Prostate gland (tissue), 2 donors: ENCODE measurements around the gene VEPH1. TPM values are rescaled to one million over a fixed set of nuclear protein-coding genes. Genes with fewer than 3 reads are reported as not detected.

Experiments
- DNase-seq: peaks from one replicate; pipeline ENCODE4 v3.0.0-alpha.2; 2019; ENCODE audit warnings: low spot score
- H3K27ac ChIP-seq, 2 donors: fragments of 200-600 bp; sonication (generic); 2 replicates each; pipeline ENCODE4 v1.5.1; 2017 to 2019
- H3K27me3 ChIP-seq: fragments of 200-600 bp; sonication (generic); replicated peaks from 2 replicates; pipeline ENCODE4 v1.5.1; 2019; ENCODE audit not compliant: insufficient read depth
- H3K36me3 ChIP-seq, 2 donors: fragments of 200-600 bp; sonication (generic); 1 replicate in 1 of 2; 2 replicates in 1 of 2; pipeline versions ENCODE4 v1.5.1 to v1.8.1; 2017 to 2019
- H3K4me1 ChIP-seq: fragments of 200-600 bp; sonication (generic); replicated peaks from 2 replicates; pipeline ENCODE4 v1.5.1; 2019
- H3K4me3 ChIP-seq, 2 donors: fragments of 200-600 bp; sonication (generic); 2 replicates each; pipeline ENCODE4 v1.5.1; 2017 to 2019
- H3K9me3 ChIP-seq: fragments of 200-600 bp; sonication (generic); 2 replicates; pipeline ENCODE4 v1.5.1; 2017
- CTCF ChIP-seq, 4 experiments: fragments of 200-600 bp in 2 of 4; fragments of 450-650 bp in 2 of 4; sonication (generic) in 2 of 4; IDR thresholded peaks; 1 replicate in 3 of 4; 2 replicates in 1 of 4; pipeline ENCODE4 v1.5.1; 2016 to 2019; ENCODE audit warnings: antibody characterized with exemption in 4 of 4, mild to moderate bottlenecking in 2 of 4, moderate library complexity in 2 of 4
- POLR2A ChIP-seq: fragments of 450-650 bp; IDR thresholded peaks from one replicate; pipeline ENCODE4 v1.6.1; 2016; ENCODE audit warnings: antibody characterized with exemption, mild to moderate bottlenecking
- POLR2AphosphoS5 ChIP-seq: sonication (generic); formaldehyde crosslinking; IDR thresholded peaks from one replicate; pipeline ENCODE4 v1.6.1; 2017; ENCODE audit warnings: antibody characterized with exemption
- WGBS: methylation state at CpG from one replicate; pipeline ENCODE4 v1.1.5; 2018; 5-methylcytosine and 5-hydroxymethylcytosine counted together
- intact Hi-C: fragments of 100-400 bp; cut with DNase I; formaldehyde crosslinking; loops from one replicate; pipeline ENCODE4 v1.14.2; 2022
- total RNA-seq, 2 donors: library from RNA; depleted of rRNA; stranded (reverse); fragments of >200 nt; gene quantifications; one replicate each; pipeline ENCODE4 v1.1.0, GENCODE V29; 2016

VEPH1 gene
- 1 to 10 TPM; 1.4 to 3.4 TPM for total RNA-seq

DNA sequence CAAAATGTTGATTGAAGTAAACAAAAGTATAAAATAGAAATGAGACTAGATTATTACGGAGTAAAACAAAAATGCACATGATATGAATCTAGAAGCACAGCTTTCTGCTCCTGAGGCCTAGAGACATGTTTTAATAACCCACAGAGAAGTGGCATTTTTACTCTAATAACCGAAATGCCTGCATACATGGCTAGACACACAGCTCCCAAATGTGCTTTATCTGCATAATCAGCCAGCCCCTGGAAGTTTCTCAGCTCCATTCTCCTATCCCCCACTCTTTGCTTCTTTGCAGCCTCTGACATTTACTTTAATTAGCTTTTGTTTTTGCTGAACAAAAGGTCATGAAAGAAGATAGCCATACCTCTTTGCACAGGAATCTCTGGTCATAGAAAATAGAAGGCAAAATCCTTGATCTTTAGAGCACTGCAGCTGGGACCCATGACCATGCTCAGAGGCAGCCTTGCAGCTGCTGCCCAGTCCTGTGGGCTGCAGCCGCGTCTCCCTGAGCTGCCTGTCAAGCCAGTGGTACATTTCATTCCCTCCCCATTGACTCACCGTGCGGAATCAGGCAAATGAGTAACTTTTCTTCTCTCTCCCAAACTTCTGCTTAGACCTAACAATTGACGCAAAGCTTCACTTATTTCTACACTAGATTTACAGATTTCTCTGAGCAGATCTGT lies at the start of gene VEPH1:
Gene VEPH1 (minus strand): TSS at position 501 of the 680 bp plus-strand sequence. CDS start 8,067 bp downstream, outside the sequence.
- Histone ChIP-seq H3K4me1 (no peaks in the 10 kb centered on the region), H3K9me3 (no peaks in the 10 kb centered on the region), H3K4me3 (no peak within 1 kb of the TSS), H3K27ac (no peak within 1 kb of the TSS), H3K36me3 (no peaks in the 10 kb centered on the region), H3K27me3 (no peaks in the 10 kb centered on the region)
- intact Hi-C loops, result no loop called here
- TF ChIP-seq CTCF (IDR thresholded peaks at IDR 0.05) (no peak), POLR2AphosphoS5 (no peak), POLR2A (no peak)
- 55% methylated on average over 7 of the region's 7 CpGs for WGBS
- DNase-seq, result no peak

- no peaks in the 10 kb centered on the region for H3K36me3 ChIP-seq
- TF ChIP-seq POLR2A (no peak), POLR2AphosphoS5 (no peak), CTCF (IDR thresholded peaks at IDR 0.05) (no peak)
- H3K4me1 ChIP-seq, result no peaks in the 10 kb centered on the region
- H3K9me3 ChIP-seq, result no peaks in the 10 kb centered on the region
- 73% methylated on average over 1 of the region's 1 CpG for WGBS
- H3K27me3 ChIP-seq, result no peaks in the 10 kb centered on the region
- H3K27ac ChIP-seq, result no peak overlapping the region
- H3K4me3 ChIP-seq, result no peak overlapping the region
- DNase-seq, result no peak
- intact Hi-C loops, result no loop called here
Observed at GRCh38 chr3:157551961-157552360, 48.7 kb upstream of the VEPH1 start.

DNA sequence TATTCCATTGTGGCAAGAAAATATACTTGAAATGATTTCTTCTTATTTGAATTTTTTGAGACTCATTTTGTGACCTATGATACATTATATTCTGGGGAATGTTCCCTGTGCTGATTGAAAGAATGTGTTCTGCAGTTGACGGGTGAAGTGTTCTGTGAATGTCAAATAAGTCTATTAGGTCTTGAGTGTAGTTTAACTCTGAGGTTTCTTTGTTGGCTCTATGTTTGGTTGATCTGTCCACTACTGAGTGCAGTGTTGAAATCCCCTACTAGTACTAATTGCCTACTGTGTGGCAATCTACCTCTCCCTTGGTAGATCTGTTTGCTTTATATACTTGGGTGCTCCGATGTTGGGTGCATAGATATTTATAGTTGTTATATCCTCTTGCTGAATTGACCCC lies 46.3 kb upstream of the VEPH1 start:
- Histone ChIP-seq H3K9me3 (no peaks in the 10 kb centered on the region), H3K36me3 (no peaks in the 10 kb centered on the region), H3K27me3 (no peaks in the 10 kb centered on the region), H3K4me1 (no peaks in the 10 kb centered on the region), H3K4me3 (no peak overlapping the region), H3K27ac (no peak overlapping the region)
- TF ChIP-seq POLR2AphosphoS5, result no peak
- no peak for TF ChIP-seq CTCF (IDR thresholded peaks at IDR 0.05)
- no peak for TF ChIP-seq POLR2A
- no peak for DNase-seq
- intact Hi-C loops, result no loop called here
- 78% methylated on average over 2 of the region's 2 CpGs for WGBS

DNA sequence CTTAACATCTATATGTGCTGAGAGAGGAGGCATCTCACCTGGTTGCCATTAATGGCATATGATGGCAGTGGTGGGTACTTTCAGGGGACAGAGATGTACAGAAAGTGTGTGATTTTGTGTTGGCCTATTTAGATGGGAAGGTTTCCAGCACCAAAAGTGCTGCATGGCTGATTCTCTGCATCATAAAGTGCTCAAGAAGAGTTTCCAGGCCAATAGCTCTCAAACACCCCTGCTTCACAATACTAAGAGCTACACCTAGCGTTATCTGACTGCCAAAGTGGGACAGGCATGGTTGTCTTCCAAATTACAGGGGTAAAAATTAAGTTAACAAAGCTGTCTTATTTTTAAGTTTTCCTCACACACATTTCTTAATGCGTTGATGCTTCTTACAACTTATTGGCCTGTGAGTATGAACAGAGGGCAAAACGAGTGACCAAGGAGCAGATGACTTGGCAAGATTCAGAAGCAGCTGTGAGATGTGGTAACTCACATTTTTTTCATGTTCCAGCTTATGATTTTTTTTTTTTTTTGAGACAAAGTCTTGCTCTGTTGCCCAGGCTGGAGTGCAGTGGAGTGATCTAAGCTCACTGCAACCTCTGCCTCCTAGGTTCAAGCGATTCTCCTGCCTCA lies 41.4 kb upstream of the VEPH1 start:
- intact Hi-C loops, result no loop called here
- H3K4me3 ChIP-seq, result no peak overlapping the region
- H3K36me3 ChIP-seq, result no peaks in the 10 kb centered on the region
- DNase-seq, result no peak
- TF ChIP-seq CTCF (IDR thresholded peaks at IDR 0.05), result no peak
- no peak for TF ChIP-seq POLR2AphosphoS5
- TF ChIP-seq POLR2A, result no peak
- H3K27ac ChIP-seq, result no peak overlapping the region
- 74% methylated on average over 4 of the region's 4 CpGs for WGBS
- no peaks in the 10 kb centered on the region for H3K9me3 ChIP-seq
- H3K4me1 ChIP-seq, result no peaks in the 10 kb centered on the region
- H3K27me3 ChIP-seq, result no peaks in the 10 kb centered on the region
